Activated CD4-positive, alpha-beta T cell treated with anti-CD3 and anti-CD28 coated beads, Interleukin-2, amount 50 U/mL, for 48 hours (primary cell): ENCODE results near the gene PCDHGB3.
"Not testable (repeated sequence)": the region's sequence is repeated elsewhere in the genome, so short reads cannot be mapped to it uniquely, and the experiment has no call there.

Experiments
- DNase-seq, 2 experiments: peaks; one replicate each; pipeline ENCODE4 v3.0.0-alpha.2; 2020

PCDHGB3 gene

DNA sequence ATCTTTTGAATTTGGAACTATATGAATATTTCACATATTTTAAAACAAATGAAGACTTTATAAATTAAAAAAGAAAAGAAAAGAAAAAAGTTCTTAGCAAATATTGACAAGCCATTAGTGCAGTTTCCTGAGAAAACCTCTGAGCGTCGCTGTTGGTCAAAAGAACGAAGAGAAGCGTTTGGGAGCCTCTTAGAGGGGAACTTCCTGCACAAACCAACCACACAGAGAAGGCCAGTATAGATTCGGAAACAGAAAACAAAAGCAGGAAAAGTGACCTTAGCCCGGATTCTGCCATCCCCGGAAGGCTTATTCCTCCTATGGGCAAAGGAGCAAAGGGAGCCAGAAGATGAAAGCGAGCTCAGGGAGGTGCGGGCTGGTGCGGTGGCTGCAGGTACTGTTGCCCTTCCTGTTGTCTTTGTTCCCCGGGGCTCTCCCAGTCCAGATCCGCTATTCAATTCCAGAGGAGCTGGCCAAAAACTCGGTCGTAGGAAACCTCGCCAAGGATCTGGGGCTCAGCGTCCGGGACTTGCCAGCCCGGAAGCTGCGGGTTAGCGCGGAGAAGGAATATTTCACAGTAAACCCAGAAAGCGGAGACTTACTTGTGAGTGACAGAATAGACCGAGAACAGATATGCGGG is 10.1 kb upstream of the PCDHGB3 start, which contains the start of gene PCDHGB2:
Gene PCDHGB2, plus strand, starts transcription at position 205 of the 637 bp plus-strand sequence. Its CDS starts 142 bp downstream, at position 347.
- no peak for DNase-seq

DNA sequence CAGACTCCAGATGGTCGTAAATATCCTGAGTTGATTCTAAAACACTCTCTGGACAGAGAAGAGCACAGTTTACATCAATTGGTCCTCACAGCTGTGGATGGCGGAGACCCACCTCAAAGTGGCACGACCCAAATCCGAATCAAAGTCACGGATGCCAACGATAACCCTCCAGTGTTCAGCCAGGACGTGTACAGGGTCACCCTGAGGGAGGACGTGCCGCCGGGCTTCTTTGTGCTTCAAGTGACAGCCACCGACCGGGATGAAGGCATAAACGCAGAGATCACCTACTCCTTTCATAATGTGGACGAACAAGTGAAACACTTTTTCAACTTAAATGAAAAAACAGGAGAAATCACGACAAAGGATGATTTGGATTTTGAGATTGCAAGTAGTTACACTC is 9.4 kb upstream of the PCDHGB3 start:
- no peak for DNase-seq

DNA sequence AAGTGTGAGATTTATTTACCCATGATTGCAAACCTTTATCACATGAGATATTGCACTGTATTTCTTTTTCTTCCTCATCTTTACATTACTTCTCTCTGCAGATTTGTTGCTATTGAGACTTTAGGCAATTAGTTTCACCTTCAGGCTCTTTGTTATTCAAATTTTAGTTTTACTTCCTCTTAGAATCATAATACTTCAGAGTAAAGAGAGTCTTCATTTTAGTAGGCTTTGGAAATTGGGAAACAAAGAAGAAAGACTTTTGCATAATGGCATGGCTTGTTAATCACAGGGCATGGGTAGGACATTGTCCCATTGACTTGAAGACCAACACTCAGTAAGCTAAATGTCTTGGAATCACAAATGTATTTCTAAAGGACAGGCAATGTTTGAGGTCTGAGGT is 7.3 kb upstream of the PCDHGB3 start:
- DNase-seq, result no peak

DNA sequence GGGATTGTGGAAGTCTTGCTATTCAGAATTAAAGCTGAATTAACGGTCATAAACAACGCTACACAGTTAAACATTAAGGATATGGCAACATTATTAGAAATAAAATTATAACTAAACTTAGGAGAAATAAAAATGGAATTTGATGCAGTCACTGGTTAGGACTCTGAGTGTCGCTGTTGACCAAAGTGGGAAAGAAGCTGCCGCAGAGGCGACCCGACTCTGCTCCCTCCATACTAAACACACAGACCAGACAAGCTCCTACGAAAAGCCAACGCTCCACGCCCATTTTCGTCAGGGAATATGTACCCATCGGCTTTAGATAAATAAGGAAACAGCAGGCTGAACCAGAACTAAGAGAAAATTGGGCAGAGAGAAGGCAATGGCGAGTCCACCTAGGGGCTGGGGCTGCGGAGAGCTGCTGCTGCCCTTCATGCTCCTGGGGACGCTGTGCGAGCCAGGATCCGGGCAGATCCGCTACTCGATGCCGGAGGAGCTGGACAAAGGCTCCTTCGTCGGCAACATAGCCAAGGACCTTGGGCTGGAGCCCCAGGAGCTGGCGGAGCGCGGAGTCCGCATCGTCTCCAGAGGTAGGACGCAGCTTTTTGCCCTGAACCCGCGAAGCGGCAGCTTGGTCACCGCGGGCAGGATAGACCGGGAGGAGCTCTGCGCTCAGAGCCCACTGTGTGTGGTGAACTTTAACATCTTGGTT is 5.9 kb upstream of the PCDHGB3 start, which contains the start of gene PCDHGA5:
Gene PCDHGA5, plus strand, starts transcription at position 211 of the 709 bp plus-strand sequence. Its CDS starts 169 bp downstream, at position 380.
- DNase-seq, result no peak

DNA sequence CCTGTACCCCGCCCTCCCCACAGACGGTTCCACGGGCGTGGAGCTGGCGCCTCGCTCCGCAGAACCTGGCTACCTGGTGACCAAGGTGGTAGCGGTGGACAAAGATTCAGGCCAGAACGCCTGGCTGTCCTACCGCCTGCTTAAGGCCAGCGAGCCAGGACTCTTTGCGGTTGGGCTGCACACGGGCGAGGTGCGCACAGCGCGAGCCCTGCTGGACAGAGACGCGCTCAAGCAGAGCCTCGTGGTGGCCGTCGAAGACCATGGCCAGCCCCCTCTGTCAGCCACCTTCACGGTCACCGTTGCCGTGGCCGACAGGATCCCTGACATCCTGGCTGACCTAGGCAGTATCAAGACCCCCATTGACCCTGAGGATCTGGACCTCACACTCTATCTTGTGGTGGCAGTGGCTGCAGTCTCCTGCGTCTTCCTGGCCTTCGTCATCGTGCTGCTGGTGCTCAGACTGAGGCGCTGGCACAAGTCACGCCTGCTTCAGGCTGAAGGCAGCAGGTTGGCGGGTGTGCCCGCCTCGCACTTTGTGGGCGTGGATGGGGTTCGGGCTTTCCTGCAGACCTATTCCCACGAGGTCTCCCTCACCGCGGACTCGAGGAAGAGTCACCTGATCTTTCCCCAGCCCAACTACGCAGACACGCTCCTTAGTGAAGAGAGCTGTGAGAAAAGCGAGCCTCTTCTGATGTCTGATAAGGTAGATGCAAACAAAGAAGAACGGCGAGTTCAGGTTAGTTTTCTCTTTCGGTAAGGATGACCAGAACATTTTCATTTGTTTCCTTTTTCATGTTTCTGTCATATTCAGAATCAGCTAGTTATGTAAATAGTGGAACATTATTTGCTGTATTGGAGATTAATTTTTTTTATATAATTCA is 3.8 kb upstream of the PCDHGB3 start:
- DNase-seq, result no peak

DNA sequence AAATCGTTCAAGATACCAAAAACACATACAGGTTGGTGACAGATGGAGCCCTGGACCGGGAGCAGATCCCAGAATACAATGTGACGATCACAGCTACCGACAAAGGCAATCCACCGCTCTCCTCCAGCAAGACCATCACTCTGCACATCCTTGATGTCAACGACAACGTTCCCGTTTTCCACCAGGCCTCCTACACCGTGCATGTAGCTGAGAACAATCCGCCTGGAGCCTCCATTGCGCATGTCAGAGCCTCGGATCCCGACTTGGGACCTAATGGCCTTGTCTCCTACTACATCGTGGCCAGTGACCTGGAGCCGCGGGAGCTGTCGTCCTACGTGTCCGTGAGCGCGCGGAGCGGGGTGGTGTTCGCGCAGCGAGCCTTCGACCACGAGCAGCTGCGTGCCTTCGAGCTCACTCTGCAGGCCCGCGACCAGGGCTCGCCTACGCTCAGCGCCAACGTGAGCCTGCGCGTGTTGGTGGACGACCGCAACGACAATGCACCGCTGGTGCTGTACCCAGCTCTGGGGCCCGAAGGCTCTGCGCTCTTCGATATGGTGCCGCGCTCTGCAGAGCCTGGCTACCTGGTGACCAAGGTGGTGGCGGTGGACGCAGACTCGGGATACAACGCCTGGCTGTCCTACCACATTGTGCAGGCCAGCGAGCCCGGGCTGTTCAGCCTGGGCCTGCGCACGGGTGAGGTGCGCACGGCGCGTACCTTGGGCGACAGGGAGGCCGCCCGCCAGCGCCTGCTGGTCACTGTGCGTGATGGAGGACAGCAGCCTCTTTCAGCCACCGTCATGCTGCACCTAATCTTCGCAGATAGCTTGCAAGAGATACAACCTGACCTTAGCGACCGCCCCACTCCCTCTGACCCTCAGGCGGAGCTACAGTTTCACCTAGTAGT is 1.8 kb downstream of the PCDHGB3 start:
- no peak for DNase-seq

DNA sequence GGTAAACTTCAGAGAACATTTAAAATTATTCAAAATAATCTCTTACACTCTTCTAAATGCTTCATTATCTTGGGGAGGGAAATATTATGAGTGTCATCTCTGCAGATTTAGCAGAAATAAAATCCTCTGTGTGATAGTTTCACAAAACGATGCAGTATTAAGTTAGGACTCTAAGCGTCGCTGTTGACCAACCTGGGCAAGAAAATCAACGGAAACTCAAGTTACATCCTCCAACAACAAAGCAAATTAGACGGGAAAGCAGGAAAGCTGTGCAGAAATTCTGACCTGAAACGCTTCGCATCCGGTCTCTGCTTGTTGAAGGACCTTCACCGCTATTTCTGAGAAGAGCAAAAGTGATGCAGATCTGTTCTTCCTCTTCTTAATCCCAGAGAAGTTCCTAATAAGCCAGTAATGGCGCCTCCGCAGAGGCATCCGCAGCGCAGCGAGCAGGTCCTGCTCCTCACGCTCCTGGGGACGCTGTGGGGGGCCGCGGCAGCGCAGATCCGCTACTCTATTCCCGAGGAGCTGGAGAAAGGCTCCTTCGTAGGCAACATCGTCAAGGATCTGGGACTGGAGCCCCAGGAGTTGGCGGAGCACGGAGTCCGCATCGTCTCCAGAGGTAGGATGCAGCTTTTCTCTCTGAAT is 3.8 kb downstream of the PCDHGB3 start, which contains the start of gene PCDHGA6:
Gene PCDHGA6, plus strand, starts transcription at position 219 of the 645 bp plus-strand sequence. Its CDS starts 193 bp downstream, at position 412.
- no peak for DNase-seq

DNA sequence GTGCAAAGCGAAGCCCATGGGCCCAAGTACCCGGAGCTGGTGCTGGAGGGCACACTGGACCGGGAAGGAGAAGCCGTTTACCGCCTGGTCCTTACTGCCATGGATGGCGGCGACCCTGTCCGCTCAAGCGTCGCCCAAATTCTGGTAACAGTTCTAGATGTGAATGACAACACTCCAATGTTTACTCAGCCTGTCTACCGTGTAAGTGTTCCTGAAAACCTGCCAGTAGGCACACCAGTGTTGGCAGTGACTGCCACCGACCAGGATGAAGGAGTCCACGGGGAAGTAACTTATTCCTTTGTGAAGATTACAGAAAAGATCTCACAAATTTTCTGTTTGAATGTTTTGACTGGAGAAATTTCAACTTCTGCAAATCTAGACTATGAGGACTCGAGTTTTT is 4.6 kb downstream of the PCDHGB3 start:
- DNase-seq, result no peak

DNA sequence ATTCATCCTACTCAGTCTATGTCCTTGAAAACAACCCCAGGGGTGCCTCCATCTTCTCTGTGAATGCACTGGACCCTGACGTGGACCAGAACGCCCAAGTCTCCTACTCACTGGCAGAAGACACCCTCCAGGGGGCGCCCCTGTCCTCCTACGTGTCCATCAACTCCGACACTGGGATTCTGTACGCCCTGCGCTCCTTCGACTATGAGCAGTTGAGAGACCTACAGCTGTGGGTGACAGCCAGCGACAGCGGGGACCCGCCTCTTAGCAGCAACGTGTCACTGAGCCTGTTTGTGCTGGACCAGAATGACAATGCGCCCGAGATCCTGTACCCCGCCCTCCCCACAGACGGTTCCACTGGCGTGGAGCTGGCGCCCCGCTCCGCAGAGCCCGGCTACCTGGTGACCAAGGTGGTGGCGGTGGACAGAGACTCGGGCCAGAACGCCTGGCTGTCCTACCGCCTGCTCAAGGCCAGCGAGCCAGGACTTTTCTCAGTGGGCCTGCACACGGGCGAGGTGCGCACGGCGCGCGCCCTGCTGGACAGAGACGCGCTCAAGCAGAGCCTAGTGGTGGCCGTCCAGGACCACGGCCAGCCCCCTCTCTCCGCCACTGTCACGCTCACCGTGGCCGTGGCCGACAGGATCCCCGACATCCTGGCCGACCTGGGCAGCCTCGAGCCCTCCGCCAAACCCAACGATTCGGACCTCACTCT is 5.6 kb downstream of the PCDHGB3 start:
- DNase-seq, result not testable (repeated sequence)

DNA sequence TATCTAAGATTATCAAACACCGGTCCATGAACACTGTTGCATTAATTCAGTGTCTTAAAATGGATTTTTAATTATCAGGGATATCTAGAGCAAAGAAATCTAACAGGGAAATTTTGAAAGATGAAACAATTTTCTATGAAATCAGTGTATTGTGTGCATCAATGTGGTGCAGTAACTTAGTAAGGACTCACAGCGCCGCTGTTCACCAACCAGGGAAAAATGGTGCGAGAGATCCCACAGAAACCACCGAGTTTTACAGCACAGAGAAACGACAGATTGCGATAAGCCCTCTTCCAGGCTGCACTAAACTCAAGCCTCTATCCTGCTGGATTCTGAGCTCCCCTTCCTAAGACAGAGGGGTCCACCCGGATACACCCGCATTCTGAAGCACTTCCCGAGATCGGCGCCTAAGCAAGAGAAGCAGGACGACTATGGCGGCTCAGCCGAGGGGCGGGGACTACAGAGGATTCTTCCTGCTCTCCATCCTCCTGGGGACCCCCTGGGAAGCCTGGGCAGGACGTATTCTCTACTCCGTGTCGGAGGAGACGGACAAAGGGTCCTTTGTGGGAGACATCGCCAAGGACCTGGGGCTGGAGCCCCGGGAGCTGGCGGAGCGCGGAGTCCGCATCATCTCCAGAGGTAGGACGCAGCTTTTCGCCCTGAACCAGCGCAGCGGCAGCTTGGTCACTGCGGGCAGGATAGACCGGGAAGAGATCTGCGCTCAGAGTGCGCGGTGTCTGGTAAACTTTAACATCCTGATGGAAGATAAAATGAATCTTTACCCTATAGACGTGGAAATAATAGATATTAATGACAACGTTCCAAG is 12.6 kb downstream of the PCDHGB3 start, which contains the start of gene PCDHGA7:
Gene PCDHGA7, plus strand, starts transcription at position 274 of the 826 bp plus-strand sequence. Its CDS starts 158 bp downstream, at position 432.
- no peak for DNase-seq

DNA sequence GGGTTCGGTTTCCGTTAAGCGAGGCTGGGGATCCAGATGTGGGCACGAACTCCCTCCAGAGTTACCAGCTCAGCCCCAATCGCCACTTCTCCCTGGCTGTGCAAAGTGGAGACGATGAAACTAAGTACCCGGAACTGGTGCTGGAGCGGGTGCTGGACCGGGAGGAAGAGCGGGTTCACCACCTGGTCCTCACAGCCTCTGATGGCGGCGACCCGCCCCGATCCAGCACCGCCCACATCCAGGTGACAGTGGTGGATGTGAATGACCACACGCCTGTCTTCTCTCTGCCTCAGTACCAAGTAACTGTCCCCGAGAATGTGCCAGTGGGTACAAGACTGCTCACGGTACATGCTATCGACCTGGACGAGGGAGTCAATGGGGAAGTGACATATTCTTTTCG is 13.3 kb downstream of the PCDHGB3 start:
- no peak for DNase-seq

DNA sequence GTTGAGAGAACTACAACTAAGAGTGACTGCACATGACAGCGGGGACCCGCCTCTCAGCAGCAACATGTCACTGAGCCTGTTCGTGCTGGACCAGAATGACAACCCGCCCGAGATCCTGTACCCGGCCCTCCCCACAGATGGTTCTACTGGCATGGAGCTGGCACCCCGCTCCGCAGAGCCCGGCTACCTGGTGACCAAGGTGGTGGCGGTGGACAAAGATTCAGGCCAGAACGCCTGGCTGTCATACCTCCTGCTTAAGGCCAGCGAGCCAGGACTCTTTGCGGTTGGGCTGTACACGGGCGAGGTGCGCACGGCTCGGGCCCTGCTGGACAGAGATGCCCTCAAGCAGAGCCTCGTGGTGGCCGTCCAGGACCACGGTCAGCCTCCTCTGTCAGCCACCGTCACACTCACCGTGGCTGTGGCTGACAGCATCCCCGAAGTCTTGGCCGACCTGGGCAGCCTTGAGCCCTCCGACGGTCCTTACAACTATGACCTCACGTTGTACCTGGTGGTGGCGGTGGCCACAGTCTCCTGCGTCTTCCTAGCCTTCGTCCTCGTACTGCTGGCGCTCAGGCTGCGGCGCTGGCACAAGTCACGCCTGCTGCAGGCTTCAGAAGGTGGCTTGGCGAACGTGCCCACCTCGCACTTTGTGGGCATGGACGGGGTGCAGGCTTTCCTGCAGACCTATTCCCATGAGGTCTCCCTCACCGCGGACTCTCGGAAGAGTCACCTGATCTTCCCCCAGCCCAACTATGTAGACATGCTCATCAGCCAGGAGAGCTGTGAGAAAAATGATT is 14.6 kb downstream of the PCDHGB3 start:
- DNase-seq, result no peak

DNA sequence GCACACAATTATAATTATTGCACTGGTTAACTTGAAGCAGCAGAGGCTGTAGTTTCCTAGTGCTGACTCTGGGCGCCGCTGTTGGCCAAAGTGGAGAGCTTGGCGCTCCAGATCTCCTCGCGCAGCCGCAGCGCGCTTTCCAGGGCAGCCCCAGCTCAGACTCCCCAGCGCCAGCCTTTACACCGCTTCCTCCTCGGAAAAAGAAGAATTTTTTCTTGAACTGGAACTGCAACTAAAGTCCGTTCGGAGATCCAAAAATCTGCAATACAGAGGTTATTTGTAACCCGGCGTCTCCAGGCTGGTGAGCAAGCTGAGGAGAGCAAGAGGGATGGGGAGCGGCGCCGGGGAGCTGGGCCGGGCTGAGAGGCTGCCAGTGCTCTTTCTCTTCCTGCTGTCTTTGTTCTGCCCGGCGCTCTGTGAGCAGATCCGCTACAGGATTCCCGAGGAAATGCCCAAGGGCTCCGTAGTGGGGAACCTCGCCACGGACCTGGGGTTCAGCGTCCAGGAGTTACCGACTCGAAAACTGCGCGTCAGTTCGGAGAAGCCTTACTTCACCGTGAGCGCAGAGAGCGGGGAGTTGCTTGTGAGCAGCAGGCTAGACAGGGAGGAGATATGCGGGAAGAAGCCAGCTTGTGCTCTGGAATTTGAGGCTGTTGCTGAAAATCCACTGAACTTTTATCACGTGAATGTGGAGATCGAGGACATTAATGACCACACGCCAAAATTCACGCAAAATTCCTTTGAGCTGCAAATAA is 17.7 kb downstream of the PCDHGB3 start, which contains the start of gene PCDHGB4:
Gene PCDHGB4, plus strand, starts transcription at position 142 of the 755 bp plus-strand sequence. Its CDS starts 187 bp downstream, at position 329.
- DNase-seq, result not testable (repeated sequence)

DNA sequence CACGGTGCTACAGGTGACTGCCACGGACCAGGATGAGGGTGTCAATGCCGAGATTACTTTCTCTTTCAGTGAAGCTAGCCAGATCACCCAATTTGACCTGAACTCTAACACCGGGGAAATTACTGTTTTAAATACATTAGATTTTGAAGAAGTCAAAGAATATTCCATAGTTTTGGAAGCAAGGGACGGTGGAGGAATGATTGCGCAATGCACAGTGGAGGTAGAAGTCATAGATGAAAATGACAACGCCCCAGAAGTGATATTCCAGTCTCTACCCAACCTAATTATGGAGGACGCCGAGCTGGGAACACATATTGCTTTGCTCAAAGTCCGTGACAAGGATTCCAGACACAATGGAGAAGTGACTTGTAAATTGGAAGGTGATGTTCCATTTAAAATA is 18.6 kb downstream of the PCDHGB3 start:
- no peak for DNase-seq

DNA sequence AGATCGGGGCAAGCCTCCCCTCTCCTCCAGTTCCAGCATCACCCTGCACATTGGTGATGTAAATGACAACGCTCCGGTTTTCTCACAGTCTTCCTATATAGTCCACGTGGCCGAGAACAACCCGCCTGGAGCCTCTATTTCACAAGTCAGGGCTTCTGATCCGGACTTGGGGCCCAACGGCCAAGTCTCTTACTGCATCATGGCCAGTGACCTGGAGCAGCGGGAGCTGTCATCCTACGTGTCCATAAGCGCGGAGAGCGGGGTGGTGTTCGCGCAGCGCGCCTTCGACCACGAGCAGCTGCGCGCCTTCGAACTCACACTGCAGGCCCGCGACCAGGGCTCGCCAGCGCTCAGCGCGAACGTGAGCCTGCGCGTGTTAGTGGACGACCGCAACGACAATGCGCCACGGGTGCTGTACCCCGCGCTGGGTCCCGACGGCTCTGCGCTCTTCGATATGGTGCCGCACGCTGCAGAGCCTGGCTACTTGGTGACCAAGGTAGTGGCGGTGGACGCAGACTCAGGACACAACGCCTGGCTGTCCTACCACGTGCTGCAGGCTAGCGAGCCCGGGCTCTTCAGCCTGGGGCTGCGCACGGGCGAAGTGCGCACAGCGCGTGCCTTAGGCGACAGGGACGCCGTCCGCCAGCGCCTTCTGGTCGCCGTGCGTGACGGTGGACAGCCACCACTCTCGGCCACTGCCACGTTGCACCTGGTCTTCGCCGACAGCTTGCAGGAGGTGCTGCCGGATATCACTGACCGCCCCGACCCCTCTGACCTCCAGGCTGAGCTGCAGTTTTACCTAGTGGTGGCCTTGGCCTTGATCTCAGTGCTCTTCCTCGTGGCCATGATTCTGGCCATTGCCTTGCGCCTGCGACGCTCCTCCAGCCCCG is 19.4 kb downstream of the PCDHGB3 start:
- no peak for DNase-seq

DNA sequence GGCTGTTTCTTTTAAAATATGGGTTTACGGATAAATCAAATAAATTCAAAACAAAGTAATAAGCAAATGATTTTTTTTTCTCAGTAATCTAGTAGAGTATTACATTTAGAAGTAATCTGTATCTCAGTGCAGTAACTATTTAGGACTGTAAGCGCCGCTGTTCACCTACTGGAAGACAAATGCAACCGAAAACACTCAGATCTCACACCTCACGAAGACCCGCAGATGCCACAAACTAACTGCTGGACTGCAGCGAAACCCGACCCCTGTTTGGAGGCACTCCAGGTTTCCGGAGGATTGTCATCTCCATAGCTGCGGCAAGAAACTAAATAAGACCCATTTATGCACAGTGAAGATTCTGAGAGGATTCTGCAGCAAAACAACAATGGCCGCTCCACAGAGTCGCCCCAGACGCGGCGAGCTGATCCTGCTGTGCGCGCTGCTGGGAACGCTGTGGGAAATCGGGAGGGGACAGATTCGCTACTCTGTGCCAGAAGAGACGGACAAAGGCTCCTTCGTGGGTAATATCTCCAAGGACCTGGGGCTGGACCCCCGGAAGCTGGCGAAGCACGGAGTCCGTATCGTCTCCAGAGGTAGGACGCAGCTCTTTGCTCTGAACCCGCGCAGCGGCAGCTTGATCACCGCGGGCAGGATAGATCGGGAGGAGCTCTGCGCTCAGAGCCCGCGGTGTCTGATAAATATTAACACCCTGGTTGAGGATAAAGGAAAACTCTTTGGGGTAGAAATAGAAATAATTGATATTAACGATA is 22.6 kb downstream of the PCDHGB3 start, which contains the start of gene PCDHGA8:
Gene PCDHGA8, plus strand, starts transcription at position 205 of the 770 bp plus-strand sequence. Its CDS starts 181 bp downstream, at position 386.
- no peak for DNase-seq
